ENCODE data around the gene ZNF607. TPM values are rescaled to one million over a fixed set of nuclear protein-coding genes. Genes with fewer than 3 reads are reported as not detected.
"Not testable (repeated sequence)": the region's sequence is repeated elsewhere in the genome, so short reads cannot be mapped to it uniquely, and the experiment has no call there.

ZNF607 gene
- total RNA-seq, result 1 to 10 TPM; 4.6 to 5.1 (median 4.8) TPM
- 8.2 TPM for total RNA-seq (2013)

GRCh38 chr19:37719111-37719926 lies at the start of gene ZNF607:
ZNF607 (minus strand) TSS chr19:37719761; CDS start chr19:37711618, 8,143 bp downstream.
- under 1% methylated on average over 54 of the region's 54 CpGs for WGBS (ENCODE audit: insufficient coverage)
- H3K4me3 ChIP-seq (ENCODE audit: low read length), result peak within 1 kb of the TSS; percentile 75

GRCh38 chr19:37763488-37763887 lies 43.9 kb upstream of the ZNF607 start:
- intact Hi-C loops (cut with micrococcal nuclease), result no loop called here
- Mint-ChIP-seq H3K36me3 (peaks cover 14% of the 10 kb centered on the region), H3K4me1 (no peaks in the 10 kb centered on the region), H3K27ac (no peak overlapping the region), H3K4me3 (no peak overlapping the region), H3K9me3 (no peaks in the 10 kb centered on the region), H3K27me3 (ENCODE audit: low read depth in 2 of 2) (no peaks in the 10 kb centered on the region)
- WGBS (ENCODE audit: insufficient coverage), result no CpG with 5 or more reads among the region's 1 CpG
- Histone ChIP-seq H3K4me1 (ENCODE audit: control insufficient read depth, insufficient read depth, low read length) (no peaks in the 10 kb centered on the region), H3K27ac (ENCODE audit: low read length) (no peak overlapping the region), H3K4me3 (ENCODE audit: low read length) (no peak overlapping the region), H3K36me3 (ENCODE audit: control insufficient read depth, insufficient read depth, low read length) (peaks cover 18% of the 10 kb centered on the region), H3K9me3 (ENCODE audit: control insufficient read depth, insufficient read depth, low read length) (no peaks in the 10 kb centered on the region), H3K27me3 (ENCODE audit: control insufficient read depth, insufficient read depth, low read length) (no peaks in the 10 kb centered on the region)
- ATAC-seq (no peak), DNase-seq (no peak)
- no peak for TF ChIP-seq CTCF (IDR thresholded peaks at IDR 0.05)

More at GRCh38 chr19:37719111-37719926, at the start of gene ZNF607:
- Histone ChIP-seq H3K27ac (ENCODE audit: low read length) (peak within 1 kb of the TSS; percentile 65), H3K4me1 (ENCODE audit: control insufficient read depth, insufficient read depth, low read length) (peaks cover 13% of the 10 kb centered on the region), H3K36me3 (ENCODE audit: control insufficient read depth, insufficient read depth, low read length) (no peaks in the 10 kb centered on the region), H3K9me3 (ENCODE audit: control insufficient read depth, insufficient read depth, low read length) (no peaks in the 10 kb centered on the region), H3K27me3 (ENCODE audit: control insufficient read depth, insufficient read depth, low read length) (no peaks in the 10 kb centered on the region)
- ATAC-seq (peak; percentile 90 to 91 (median 90)), DNase-seq (peak; percentile 80 to 91)
- H3K9me3 Mint-ChIP-seq, result no peaks in the 10 kb centered on the region
- TF ChIP-seq CTCF (IDR thresholded peaks at IDR 0.05), result no peak
- H3K4me3 Mint-ChIP-seq, result peak within 1 kb of the TSS; percentile 88
- H3K36me3 Mint-ChIP-seq, result no peaks in the 10 kb centered on the region
- H3K27ac Mint-ChIP-seq, result peak within 1 kb of the TSS; percentile 79 to 86
- no peaks in the 10 kb centered on the region for H3K27me3 Mint-ChIP-seq (ENCODE audit: low read depth in 2 of 2)
- H3K4me1 Mint-ChIP-seq, result peaks cover 9 to 20% of the 10 kb centered on the region in 2 donors
- intact Hi-C loops (cut with micrococcal nuclease), result loop anchor here (1.0 to 5.0 kb wide), 2 partner anchors 124 to 252 kb away; partner anchors contain the start of genes ZNF569 and ZNF570

GRCh38 chr19:37757683-37758082 lies 38.1 kb upstream of the ZNF607 start:
- H3K36me3 ChIP-seq (ENCODE audit: control insufficient read depth, insufficient read depth, low read length), result peaks cover 13% of the 10 kb centered on the region
- H3K9me3 ChIP-seq (ENCODE audit: control insufficient read depth, insufficient read depth, low read length); H3K27ac ChIP-seq (ENCODE audit: low read length); DNase-seq; H3K4me1 ChIP-seq (ENCODE audit: control insufficient read depth, insufficient read depth, low read length); ATAC-seq; H3K4me1 Mint-ChIP-seq; H3K4me3 Mint-ChIP-seq; H3K4me3 ChIP-seq (ENCODE audit: low read length); H3K27me3 Mint-ChIP-seq (ENCODE audit: low read depth in 2 of 2); H3K27me3 ChIP-seq (ENCODE audit: control insufficient read depth, insufficient read depth, low read length); H3K27ac Mint-ChIP-seq; intact Hi-C loops (cut with micrococcal nuclease); H3K9me3 Mint-ChIP-seq: not testable (repeated sequence)
- WGBS (ENCODE audit: insufficient coverage), result no CpG with 5 or more reads among the region's 4 CpGs
- peaks cover 19% of the 10 kb centered on the region for H3K36me3 Mint-ChIP-seq

GRCh38 chr19:37738371-37738770 lies 18.8 kb upstream of the ZNF607 start:
- Mint-ChIP-seq H3K4me3 (no peak overlapping the region), H3K36me3 (peaks cover 70% of the 10 kb centered on the region), H3K27me3 (ENCODE audit: low read depth in 2 of 2) (no peaks in the 10 kb centered on the region), H3K27ac (no peak overlapping the region), H3K4me1 (no peaks in the 10 kb centered on the region), H3K9me3 (peaks cover 6 to 23% of the 10 kb centered on the region in 2 donors)
- Histone ChIP-seq H3K9me3 (ENCODE audit: control insufficient read depth, insufficient read depth, low read length) (peaks cover 52% of the 10 kb centered on the region), H3K36me3 (ENCODE audit: control insufficient read depth, insufficient read depth, low read length) (peaks cover 27% of the 10 kb centered on the region), H3K4me1 (ENCODE audit: control insufficient read depth, insufficient read depth, low read length) (no peaks in the 10 kb centered on the region), H3K27me3 (ENCODE audit: control insufficient read depth, insufficient read depth, low read length) (no peaks in the 10 kb centered on the region), H3K27ac (ENCODE audit: low read length) (no peak overlapping the region), H3K4me3 (ENCODE audit: low read length) (no peak overlapping the region)
- TF ChIP-seq CTCF (IDR thresholded peaks at IDR 0.05), result no peak
- 74% methylated on average over 4 of the region's 5 CpGs for WGBS (ENCODE audit: insufficient coverage)
- DNase-seq (no peak), ATAC-seq (no peak)
- intact Hi-C loops (cut with micrococcal nuclease), result no loop called here
